ENCODE results near the gene THRAP3. TPM values are rescaled to one million over a fixed set of nuclear protein-coding genes. Genes with fewer than 3 reads are reported as not detected.

THRAP3 gene
- total RNA-seq (100 to 1,000 TPM in 3 of 5 experiments, 10 to 100 TPM in 2; 62.1 to 138 (median 122) TPM), polyA plus RNA-seq (100 to 1,000 TPM in 1 of 2 donors, 10 to 100 TPM in 1; 99.7 to 112 TPM), total RNA-seq (226 reads per million, percentile 94 among the genes with 10 or more reads in this experiment)

DNA sequence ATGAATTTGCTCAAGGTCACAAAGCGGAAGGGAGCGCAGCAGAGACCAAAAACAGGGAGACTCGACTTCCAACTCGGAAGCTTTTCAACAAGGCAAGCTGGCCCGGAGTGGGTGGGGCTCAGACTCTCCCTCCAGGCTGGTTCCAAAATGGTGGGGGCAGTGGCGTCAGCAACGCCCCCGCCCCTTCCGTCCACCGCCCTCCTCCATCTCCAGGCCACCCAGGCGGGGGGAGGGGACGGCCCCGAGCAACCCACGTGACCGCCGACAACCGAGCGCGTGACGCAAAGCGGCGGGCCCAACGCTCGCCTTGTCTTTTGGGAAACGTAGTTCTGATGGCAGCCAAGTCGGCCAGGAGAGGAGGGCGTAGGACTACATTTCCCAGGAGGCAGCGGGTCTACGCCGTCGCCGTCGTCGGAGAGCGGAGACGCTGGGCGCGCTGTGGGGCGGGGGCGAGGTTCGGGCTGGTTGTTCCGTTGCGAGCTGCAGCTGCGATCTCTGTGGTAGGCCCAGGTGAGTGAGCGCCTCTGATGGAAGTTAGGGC is at the start of gene THRAP3:
THRAP3 (plus strand) TSS at position 448 of the 541 bp plus-strand sequence. CDS start 58,121 bp downstream, outside the sequence.
- peak within 1 kb of the TSS; percentile 96 to 99 (median 98) for H3K4me3 Mint-ChIP-seq
- no peaks in the 10 kb centered on the region for H3K9me3 ChIP-seq (ENCODE audit: control insufficient read depth in 2 of 3, low read length in 3 of 3)
- CTCF ChIA-PET: interaction anchor here (1.0 to 2.7 kb wide), 7 partner anchors 27 to 124 kb away, joined by 3 to 13 read pairs (median 4); partner anchors contain the start of gene TRAPPC3
- DNase-seq (peak; percentile 96 to 100 (median 100)), ATAC-seq (peak; percentile 92)
- H3K36me3 Mint-ChIP-seq: peaks cover 4 to 13% (median 10%) of the 10 kb centered on the region in 5 donors
- H3K36me3 ChIP-seq (ENCODE audit: control insufficient read depth in 2 of 3, insufficient read depth in 3 of 3, low read length in 3 of 3): peaks cover 0 to 17% (median 0%) of the 10 kb centered on the region in 3 experiments
- H3K27ac Mint-ChIP-seq: peak within 1 kb of the TSS; percentile 96 to 100 (median 100)
- H3K27me3 Mint-ChIP-seq: no peaks in the 10 kb centered on the region
- H3K4me1 ChIP-seq (ENCODE audit: control insufficient read depth in 2 of 2, insufficient read depth in 2 of 2, low read length in 2 of 2): peaks cover 27 to 29% of the 10 kb centered on the region in 2 donors
- peak within 1 kb of the TSS; percentile 69 for H3K4me3 ChIP-seq (ENCODE audit: low read length)
- peaks cover 0 to 3% (median 0%) of the 10 kb centered on the region in 11 donors for H3K9me3 Mint-ChIP-seq
- peaks cover 21 to 43% (median 35%) of the 10 kb centered on the region in 7 donors for H3K4me1 Mint-ChIP-seq
- H3K27ac ChIP-seq (ENCODE audit: low read depth, low read length): peak within 1 kb of the TSS; percentile 98
- intact Hi-C loops (cut with micrococcal nuclease): loop anchor here (1.0 to 10.0 kb wide), 21 partner anchors 36 to 1471 kb away; partner anchors contain the start of genes ADPRS (in 2 of the 2), AGO3 (in 2 of the 2), OSCP1 (in 2 of the 2) and SH3D21 (in 2 of the 2)
- no peaks in the 10 kb centered on the region for H3K27me3 ChIP-seq (ENCODE audit: control insufficient read depth in 2 of 2, insufficient read depth in 2 of 2, low read length in 2 of 2)
- POLR2A ChIA-PET: interaction anchor here (0.6 to 5.0 kb wide), 27 partner anchors 13 to 293 kb away, joined by 3 to 96 read pairs (median 4); partner anchors contain the start of genes AGO3, MAP7D1, MRPS15 and SH3D21

DNA sequence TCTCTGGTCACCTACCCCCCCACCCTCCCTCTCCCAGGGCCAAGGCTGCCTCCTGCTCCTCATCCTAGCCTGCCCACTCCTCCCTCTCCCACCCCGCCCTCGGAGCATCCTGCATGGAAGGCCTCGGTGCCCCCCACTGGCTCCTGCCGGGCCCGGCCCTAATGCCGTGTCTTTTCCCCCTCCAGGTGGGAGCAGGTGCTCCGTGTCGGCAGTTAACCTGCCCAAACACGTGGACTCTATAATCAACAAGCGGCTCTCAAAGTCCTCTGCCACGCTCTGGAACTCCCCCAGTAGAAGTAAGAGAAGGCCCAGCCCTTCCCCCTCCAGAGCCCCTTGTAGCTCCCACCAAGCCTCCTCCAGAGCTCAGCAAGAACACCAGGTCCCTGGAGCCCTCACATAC is 49.5 kb upstream of the THRAP3 start:
- Mint-ChIP-seq H3K27me3 (no peaks in the 10 kb centered on the region), H3K36me3 (peaks cover 0 to 35% (median 18%) of the 10 kb centered on the region in 5 donors), H3K4me3 (no peak overlapping the region), H3K4me1 (peaks cover 8 to 25% (median 14%) of the 10 kb centered on the region in 7 donors), H3K27ac (peak overlapping the region in 2 of 9 donors; percentile 10 to 75), H3K9me3 (no peaks in the 10 kb centered on the region)
- H3K36me3 ChIP-seq (ENCODE audit: control insufficient read depth in 2 of 3, insufficient read depth in 3 of 3, low read length in 3 of 3): peaks cover 23 to 97% (median 68%) of the 10 kb centered on the region in 3 experiments
- H3K4me3 ChIP-seq (ENCODE audit: low read length): no peak overlapping the region
- H3K27ac ChIP-seq (ENCODE audit: low read depth, low read length): peak overlapping the region; percentile 45
- no peaks in the 10 kb centered on the region for H3K27me3 ChIP-seq (ENCODE audit: control insufficient read depth in 2 of 2, insufficient read depth in 2 of 2, low read length in 2 of 2)
- intact Hi-C loops (cut with micrococcal nuclease): no loop called here
- no peaks in the 10 kb centered on the region for H3K4me1 ChIP-seq (ENCODE audit: control insufficient read depth in 2 of 2, insufficient read depth in 2 of 2, low read length in 2 of 2)
- ChIA-PET POLR2A (interaction anchor here (3.1 to 4.1 kb wide), 2 partner anchors 12 to 14 kb away, joined by 10 to 14 read pairs; no protein-coding TSS in a partner anchor), CTCF (interaction anchor here (0.5 to 2.2 kb wide), 2 partner anchors 14 to 55 kb away, joined by 3 to 9 read pairs; no protein-coding TSS in a partner anchor)
- DNase-seq (no peak), ATAC-seq (no peak)
- H3K9me3 ChIP-seq (ENCODE audit: control insufficient read depth in 2 of 3, low read length in 3 of 3): no peaks in the 10 kb centered on the region

- Histone ChIP-seq H3K36me3 (ENCODE audit: control insufficient read depth in 2 of 3, insufficient read depth in 3 of 3, low read length in 3 of 3) (peaks cover 28 to 97% (median 72%) of the 10 kb centered on the region in 3 experiments), H3K9me3 (ENCODE audit: control insufficient read depth in 2 of 3, low read length in 3 of 3) (no peaks in the 10 kb centered on the region), H3K4me3 (ENCODE audit: low read length) (no peak overlapping the region), H3K27me3 (ENCODE audit: control insufficient read depth in 2 of 2, insufficient read depth in 2 of 2, low read length in 2 of 2) (no peaks in the 10 kb centered on the region), H3K4me1 (ENCODE audit: control insufficient read depth in 2 of 2, insufficient read depth in 2 of 2, low read length in 2 of 2) (no peaks in the 10 kb centered on the region), H3K27ac (ENCODE audit: low read depth, low read length) (peak overlapping the region; percentile 45)
- POLR2A ChIA-PET: interaction anchor here (3.1 kb wide), 1 partner anchor 15 kb away, joined by 10 read pairs; no protein-coding TSS in a partner anchor
- H3K4me1 Mint-ChIP-seq: peaks cover 2 to 19% (median 12%) of the 10 kb centered on the region in 7 donors
- peaks cover 5 to 41% (median 23%) of the 10 kb centered on the region in 5 donors for H3K36me3 Mint-ChIP-seq
- CTCF ChIA-PET: interaction anchor here (2.2 kb wide), 1 partner anchor 13 kb away, joined by 9 read pairs; no protein-coding TSS in a partner anchor
- ATAC-seq (peak; percentile 41), DNase-seq (no peak)
- intact Hi-C loops (cut with micrococcal nuclease): no loop called here
- H3K27ac Mint-ChIP-seq: peak overlapping the region in 6 of 9 donors; percentile 10 to 75 (median 48)
- no peaks in the 10 kb centered on the region for H3K27me3 Mint-ChIP-seq
- no peak overlapping the region for H3K4me3 Mint-ChIP-seq
- H3K9me3 Mint-ChIP-seq: no peaks in the 10 kb centered on the region
These were observed 48.8 kb upstream of the THRAP3 start for GRCh38 chr1:36175137-36176095.

DNA sequence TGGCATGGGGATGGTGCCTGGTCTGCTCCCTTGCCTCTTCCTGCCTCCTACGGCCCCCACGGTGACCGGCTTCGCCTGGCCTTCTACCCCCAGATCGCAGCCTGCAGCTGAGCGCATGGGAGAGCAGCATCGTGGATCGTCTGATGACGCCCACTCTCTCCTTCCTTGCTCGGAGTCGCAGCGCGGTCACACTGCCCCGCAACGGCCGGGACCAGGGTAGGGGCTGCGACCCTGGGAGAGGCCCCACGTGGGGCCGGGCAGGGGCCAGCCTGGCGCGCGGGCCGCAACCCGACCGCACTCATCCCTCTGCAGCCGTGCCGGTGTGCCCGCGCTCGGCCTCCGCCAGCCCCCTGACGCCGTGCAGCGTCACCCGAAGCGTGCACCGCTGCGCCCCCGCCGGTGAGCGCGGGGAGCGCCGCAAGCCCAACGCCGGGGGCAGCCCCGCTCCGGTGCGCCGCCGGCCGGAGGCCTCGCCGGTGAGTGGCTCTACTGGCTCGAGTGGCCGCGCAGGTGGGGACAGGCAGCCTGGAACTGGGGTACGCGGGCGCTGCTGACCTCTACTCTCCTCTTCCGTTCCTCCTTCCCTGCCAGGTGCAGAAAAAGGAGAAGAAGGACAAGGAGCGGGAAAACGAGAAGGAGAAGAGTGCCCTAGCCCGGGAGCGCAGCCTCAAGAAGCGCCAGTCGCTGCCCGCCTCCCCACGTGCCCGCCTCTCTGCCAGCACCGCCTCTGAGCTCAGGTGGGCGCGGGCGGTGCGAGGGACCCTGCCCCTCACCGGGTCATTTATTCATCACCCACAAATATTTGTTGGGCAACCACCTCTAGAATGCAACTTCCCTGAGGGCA is 47.9 kb upstream of the THRAP3 start:
- Mint-ChIP-seq H3K36me3 (peaks cover 10 to 49% (median 25%) of the 10 kb centered on the region in 5 donors), H3K4me3 (no peak overlapping the region), H3K27ac (peak overlapping the region in 1 of 9 donors; percentile 56), H3K9me3 (no peaks in the 10 kb centered on the region), H3K27me3 (no peaks in the 10 kb centered on the region), H3K4me1 (peaks cover 2 to 18% (median 8%) of the 10 kb centered on the region in 7 donors)
- ATAC-seq: no peak
- H3K27ac ChIP-seq (ENCODE audit: low read depth, low read length): peak overlapping the region; percentile 35
- ChIA-PET CTCF (no interaction called here), POLR2A (interaction anchor here (3.1 kb wide), 1 partner anchor 16 kb away, joined by 10 read pairs; no protein-coding TSS in a partner anchor)
- no peaks in the 10 kb centered on the region for H3K27me3 ChIP-seq (ENCODE audit: control insufficient read depth in 2 of 2, insufficient read depth in 2 of 2, low read length in 2 of 2)
- peaks cover 36 to 97% (median 71%) of the 10 kb centered on the region in 3 experiments for H3K36me3 ChIP-seq (ENCODE audit: control insufficient read depth in 2 of 3, insufficient read depth in 3 of 3, low read length in 3 of 3)
- no peak for DNase-seq
- no peaks in the 10 kb centered on the region for H3K4me1 ChIP-seq (ENCODE audit: control insufficient read depth in 2 of 2, insufficient read depth in 2 of 2, low read length in 2 of 2)
- no peak overlapping the region for H3K4me3 ChIP-seq (ENCODE audit: low read length)
- intact Hi-C loops (cut with micrococcal nuclease): no loop called here
- H3K9me3 ChIP-seq (ENCODE audit: control insufficient read depth in 2 of 3, low read length in 3 of 3): no peaks in the 10 kb centered on the region

GRCh38 chr1:36177589-36178431 is 46.4 kb upstream of the THRAP3 start:
- no peaks in the 10 kb centered on the region for H3K9me3 Mint-ChIP-seq
- H3K36me3 Mint-ChIP-seq: peaks cover 10 to 41% (median 24%) of the 10 kb centered on the region in 5 donors
- ChIA-PET POLR2A (interaction anchor here (0.8 to 3.2 kb wide), 2 partner anchors 15 to 16 kb away, joined by 3 to 19 read pairs; no protein-coding TSS in a partner anchor), CTCF (interaction anchor here (1.1 kb wide), 1 partner anchor 10 kb away, joined by 5 read pairs; no protein-coding TSS in a partner anchor)
- Histone ChIP-seq H3K27me3 (ENCODE audit: control insufficient read depth in 2 of 2, insufficient read depth in 2 of 2, low read length in 2 of 2) (no peaks in the 10 kb centered on the region), H3K9me3 (ENCODE audit: control insufficient read depth in 2 of 3, low read length in 3 of 3) (no peaks in the 10 kb centered on the region), H3K36me3 (ENCODE audit: control insufficient read depth in 2 of 3, insufficient read depth in 3 of 3, low read length in 3 of 3) (peaks cover 32 to 82% (median 57%) of the 10 kb centered on the region in 3 experiments), H3K4me1 (ENCODE audit: control insufficient read depth in 2 of 2, insufficient read depth in 2 of 2, low read length in 2 of 2) (no peaks in the 10 kb centered on the region), H3K27ac (ENCODE audit: low read depth, low read length) (peak overlapping the region; percentile 14), H3K4me3 (ENCODE audit: low read length) (no peak overlapping the region)
- peaks cover 2 to 16% (median 10%) of the 10 kb centered on the region in 7 donors for H3K4me1 Mint-ChIP-seq
- intact Hi-C loops (cut with micrococcal nuclease): no loop called here
- no peaks in the 10 kb centered on the region for H3K27me3 Mint-ChIP-seq
- peak overlapping the region in 2 of 9 donors; percentile 14 to 66 for H3K27ac Mint-ChIP-seq
- ATAC-seq (no peak), DNase-seq (no peak)
- no peak overlapping the region for H3K4me3 Mint-ChIP-seq

Measured in naive thymus-derived CD4-positive, alpha-beta T cell (primary cell).